H9 (cell line): ENCODE data around the gene CCNY. TPM values are rescaled to one million over a fixed set of nuclear protein-coding genes. Genes with fewer than 3 reads are reported as not detected.

Source experiments
- DNase-seq: peaks from one replicate; pipeline ENCODE4 v3.0.0-alpha.2; 2017
- H2AFZ ChIP-seq: one replicate; pipeline ENCODE4 v1.6.1; 2013; ENCODE audit warnings: mild to moderate bottlenecking, low read length, control low read depth, moderate library complexity
- H2AK5ac ChIP-seq: 2 replicates; pipeline ENCODE4 v1.6.1; 2013; ENCODE audit warnings: low read length, control low read depth, mixed read lengths; ENCODE audit not compliant: insufficient read length
- H2BK120ac ChIP-seq: one replicate; pipeline ENCODE4 v1.6.1; 2013; ENCODE audit warnings: low read depth, mild to moderate bottlenecking, low read length, control low read depth, inconsistent platforms; ENCODE audit not compliant: poor library complexity, severe bottlenecking
- H2BK12ac ChIP-seq: 2 replicates; pipeline ENCODE4 v1.6.1; 2013; ENCODE audit warnings: low read length, control low read depth, mixed read lengths, low read depth; ENCODE audit not compliant: insufficient read length
- H2BK15ac ChIP-seq: 2 replicates; pipeline ENCODE4 v1.6.1; 2013; ENCODE audit warnings: low read depth, low read length, control low read depth
- H2BK20ac ChIP-seq: one replicate; pipeline ENCODE4 v1.6.1; 2013; ENCODE audit warnings: low read depth, mild to moderate bottlenecking, low read length, control low read depth, inconsistent platforms; ENCODE audit not compliant: poor library complexity, severe bottlenecking
- H2BK5ac ChIP-seq: 2 replicates; pipeline ENCODE4 v1.6.1; 2013; ENCODE audit warnings: low read length, control low read depth, mixed read lengths; ENCODE audit not compliant: insufficient read length
- H3K14ac ChIP-seq: 2 replicates; pipeline ENCODE4 v1.6.1; 2013; ENCODE audit warnings: low read length, control low read depth; ENCODE audit not compliant: insufficient read depth
- H3K18ac ChIP-seq: 2 replicates; pipeline ENCODE4 v1.6.1; 2013; ENCODE audit warnings: low read depth, mild to moderate bottlenecking, mixed read lengths, low read length, control low read depth; ENCODE audit not compliant: insufficient read length
- H3K23ac ChIP-seq: 2 replicates; pipeline ENCODE4 v1.6.1; 2013; ENCODE audit warnings: low read length, control low read depth, mixed read lengths, low read depth; ENCODE audit not compliant: insufficient read length
- H3K23me2 ChIP-seq: 2 replicates; pipeline ENCODE4 v1.6.1; 2013; ENCODE audit warnings: low read depth, mild to moderate bottlenecking, mixed read lengths, low read length, control low read depth; ENCODE audit not compliant: insufficient read length, poor library complexity, severe bottlenecking
- H3K27ac ChIP-seq: 2 replicates; pipeline ENCODE4 v1.5.1; 2013; ENCODE audit warnings: low read length, control low read depth, mixed read lengths, low read depth; ENCODE audit not compliant: insufficient read length
- H3K27me3 ChIP-seq: 2 replicates; pipeline ENCODE4 v1.6.1; 2013; ENCODE audit warnings: low read length, control low read depth, inconsistent platforms; ENCODE audit not compliant: insufficient read depth
- H3K4ac ChIP-seq: 2 replicates; pipeline ENCODE4 v1.6.1; 2013; ENCODE audit warnings: low read depth, mild to moderate bottlenecking, control low read depth, inconsistent platforms, low read length, moderate library complexity
- H3K4me1 ChIP-seq: 2 replicates; pipeline ENCODE4 v1.6.1; 2013; ENCODE audit warnings: low read length, control low read depth, inconsistent platforms; ENCODE audit not compliant: insufficient read depth
- H3K4me2 ChIP-seq: 2 replicates; pipeline ENCODE4 v1.6.1; 2013; ENCODE audit warnings: low read length, control low read depth, mixed read lengths; ENCODE audit not compliant: insufficient read length, insufficient read depth
- H3K56ac ChIP-seq: 2 replicates; pipeline ENCODE4 v1.6.1; 2013; ENCODE audit warnings: low read depth, mild to moderate bottlenecking, mixed read lengths, low read length, control low read depth; ENCODE audit not compliant: insufficient read length
- H3K79me1 ChIP-seq: 2 replicates; pipeline ENCODE4 v1.6.1; 2013; ENCODE audit warnings: low read depth, mild to moderate bottlenecking, moderate library complexity, low read length, control low read depth, inconsistent platforms; ENCODE audit not compliant: insufficient read depth, poor library complexity, severe bottlenecking
- H3K79me2 ChIP-seq: 2 replicates; pipeline ENCODE4 v1.6.1; 2013; ENCODE audit warnings: low read length, control low read depth, inconsistent platforms; ENCODE audit not compliant: insufficient read depth
- H3K9ac ChIP-seq: 2 replicates; pipeline ENCODE4 v1.6.1; 2013; ENCODE audit warnings: low read length, control low read depth, mixed read lengths; ENCODE audit not compliant: insufficient read length; ENCODE audit errors: extremely low read depth
- H3K9me3 ChIP-seq: one replicate; pipeline ENCODE4 v1.6.1; 2013; ENCODE audit warnings: low read depth, low read length, inconsistent platforms; ENCODE audit not compliant: control insufficient read depth
- H3T11ph ChIP-seq: one replicate; pipeline ENCODE4 v1.6.1; 2013; ENCODE audit warnings: mild to moderate bottlenecking, low read length, control low read depth, inconsistent platforms
- H4K20me1 ChIP-seq: one replicate; pipeline ENCODE4 v1.6.1; 2013; ENCODE audit not compliant: control insufficient read depth, insufficient read length, insufficient read depth
- H4K5ac ChIP-seq: 2 replicates; pipeline ENCODE4 v1.6.1; 2013; ENCODE audit warnings: low read depth, mild to moderate bottlenecking, mixed read lengths, low read length, control low read depth; ENCODE audit not compliant: insufficient read length
- H4K8ac ChIP-seq: replicated peaks from 2 replicates; pipeline ENCODE4 v1.6.1; 2013; ENCODE audit warnings: low read length, control low read depth, mixed read lengths, low read depth; ENCODE audit not compliant: insufficient read length
- H4K91ac ChIP-seq: 2 replicates; pipeline ENCODE4 v1.6.1; 2013; ENCODE audit warnings: low read depth, mild to moderate bottlenecking, moderate library complexity, mixed read lengths, low read length, control low read depth; ENCODE audit not compliant: insufficient read length
- H3K27ac Mint-ChIP-seq, 3 experiments: 2 replicates in 2 of 3; 3 replicates in 1 of 3; pipeline ENCODE4 v1.8.0; 2020 to 2021; ENCODE audit warnings: mixed read lengths in 3 of 3, mild to moderate bottlenecking in 1 of 3, moderate library complexity in 1 of 3
- H3K27me3 Mint-ChIP-seq: 2 replicates; pipeline ENCODE4 v1.8.0; 2021; ENCODE audit warnings: low read depth, mild to moderate bottlenecking, moderate library complexity, mixed read lengths
- H3K36me3 Mint-ChIP-seq, 3 experiments: 2 replicates in 2 of 3; 3 replicates in 1 of 3; pipeline ENCODE4 v1.8.0; 2020 to 2021; ENCODE audit warnings: low read depth in 3 of 3, mixed read lengths in 3 of 3; ENCODE audit not compliant: insufficient read depth in 1 of 3
- H3K4me1 Mint-ChIP-seq, 2 experiments: 2 replicates each; pipeline ENCODE4 v1.8.0; 2020; ENCODE audit warnings: mixed read lengths in 2 of 2
- H3K4me3 Mint-ChIP-seq, 2 experiments: 2 replicates in 1 of 2; 3 replicates in 1 of 2; pipeline ENCODE4 v1.8.0; 2020 to 2021; ENCODE audit warnings: mild to moderate bottlenecking in 2 of 2, mixed read lengths in 2 of 2, moderate library complexity in 1 of 2
- H3K9me3 Mint-ChIP-seq, 2 experiments: 2 replicates in 1 of 2; 3 replicates in 1 of 2; pipeline ENCODE4 v1.8.0; 2020; ENCODE audit warnings: mild to moderate bottlenecking in 2 of 2, mixed read lengths in 2 of 2, moderate library complexity in 1 of 2
- CTCF ChIP-seq: fragments of 200-600 bp; sonication (generic); conservative IDR thresholded peaks from 3 replicates; pipeline ENCODE4 v1.8.0; 2021; ENCODE audit warnings: antibody characterized with exemption, mild to moderate bottlenecking
- WGBS: extraction: QIAGEN DNeasy Blood & Tissue Kit; methylation state at CpG from one replicate; pipeline ENCODE4 v1.1.7; 2013; ENCODE audit warnings: missing lambda C conversion rate, low lambda C conversion rate, mixed read lengths; ENCODE audit not compliant: insufficient read length; ENCODE audit errors: extremely low coverage; 5-methylcytosine and 5-hydroxymethylcytosine counted together
- total RNA-seq: library from RNA; stranded (reverse); gene quantifications from 2 replicates; pipeline ENCODE4 v1.2.1, GENCODE V29; 2021

Gene CCNY
- total RNA-seq, 1 experiment from 2014 or later = 62.1 TPM

DNA sequence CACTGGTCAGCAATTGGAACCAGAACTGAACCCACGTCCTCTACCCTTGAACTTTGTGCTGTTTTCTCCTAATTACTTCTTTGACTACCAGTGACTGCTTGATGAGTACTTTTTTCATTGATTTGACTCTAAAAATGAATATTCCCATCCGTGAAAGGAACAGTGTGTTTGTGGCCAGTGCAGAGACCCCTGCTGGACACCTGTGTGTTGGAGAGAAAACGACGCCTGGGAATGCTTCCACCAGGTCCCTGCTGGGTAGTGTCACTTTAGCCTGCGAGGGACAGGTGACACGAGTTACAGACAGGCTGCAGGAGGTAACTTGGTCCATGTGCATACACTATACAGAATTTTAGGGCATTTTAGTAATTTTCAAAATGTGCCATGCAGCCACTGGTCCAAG is 262.1 kb downstream of the CCNY start:
- no peak overlapping the region for H2BK120ac ChIP-seq
- no peak overlapping the region for H3K56ac ChIP-seq
- no peak overlapping the region for H4K5ac ChIP-seq
- peak; percentile 60 for TF ChIP-seq CTCF
- H3K4ac ChIP-seq = no peak overlapping the region
- H3K14ac ChIP-seq = no peak overlapping the region
- H4K91ac ChIP-seq = no peak overlapping the region
- no peaks in the 10 kb centered on the region for H3K23me2 ChIP-seq
- no peak overlapping the region for H3K27ac ChIP-seq
- no peak overlapping the region for H2BK20ac ChIP-seq
- H4K8ac ChIP-seq = no peak overlapping the region
- no peaks in the 10 kb centered on the region for H3K27me3 ChIP-seq
- no peaks in the 10 kb centered on the region for H3K79me2 ChIP-seq
- Mint-ChIP-seq H3K27ac (no peak overlapping the region; a peak in 1 of 7 replicates), H3K36me3 (peaks cover 0 to 10% (median 8%) of the 10 kb centered on the region in 3 experiments; a peak in 5 of 7 replicates), H3K27me3 (peaks cover 4% of the 10 kb centered on the region), H3K9me3 (peaks cover 10 to 21% of the 10 kb centered on the region in 2 experiments), H3K4me3 (no peak overlapping the region), H3K4me1 (peaks cover 42 to 44% of the 10 kb centered on the region in 2 experiments)
- no peak overlapping the region for H3K23ac ChIP-seq
- DNase-seq = no peak
- H3K79me1 ChIP-seq = no peaks in the 10 kb centered on the region
- no peak overlapping the region for H3K9ac ChIP-seq
- H4K20me1 ChIP-seq = no peaks in the 10 kb centered on the region
- no peak overlapping the region for H3T11ph ChIP-seq
- no peak overlapping the region for H2BK15ac ChIP-seq
- no peak overlapping the region for H2BK5ac ChIP-seq
- H3K18ac ChIP-seq = no peak overlapping the region
- peaks cover 12% of the 10 kb centered on the region; the same call in 1 of the 2 replicates for H3K4me1 ChIP-seq
- no peak overlapping the region for H3K4me2 ChIP-seq
- no peak overlapping the region for H2AFZ ChIP-seq
- WGBS = no CpG with 5 or more reads among the region's 6 CpGs
- no peaks in the 10 kb centered on the region for H3K9me3 ChIP-seq
- no peak overlapping the region for H2BK12ac ChIP-seq
- no peak overlapping the region for H2AK5ac ChIP-seq
